Tibial nerve (tissue), 4 donors: Measurements from ENCODE around the gene LRFN2. TPM values are rescaled to one million over a fixed set of nuclear protein-coding genes. Genes with fewer than 3 reads are reported as not detected.

ENCODE experiments used
- DNase-seq, 2 donors: peaks; one replicate each; pipeline ENCODE4 v3.0.0-alpha.2; 2019; ENCODE audit warnings: low spot score in 2 of 2
- H3K27ac ChIP-seq, 4 donors: fragments of 200-600 bp; sonication (generic) in 3 of 4; one replicate each; pipeline ENCODE4 v1.5.1; 2017 to 2019; ENCODE audit warnings: mild to moderate bottlenecking in 1 of 4
- H3K27me3 ChIP-seq, 2 donors: fragments of 200-600 bp; sonication (generic) in 1 of 2; one replicate each; pipeline versions ENCODE4 v1.5.1 to v1.6.0; 2017 to 2019
- H3K36me3 ChIP-seq, 3 donors: fragments of 200-600 bp; sonication (generic); one replicate each; pipeline ENCODE4 v1.5.1; 2018 to 2019
- H3K4me1 ChIP-seq, 4 donors: fragments of 200-600 bp; sonication (generic) in 3 of 4; one replicate each; pipeline ENCODE4 v1.5.1; 2017 to 2019
- H3K4me3 ChIP-seq, 4 donors: fragments of 200-600 bp; sonication (generic) in 3 of 4; one replicate each; pipeline ENCODE4 v1.5.1; 2017 to 2019; ENCODE audit warnings: mild to moderate bottlenecking in 1 of 4, moderate library complexity in 1 of 4
- H3K9me3 ChIP-seq, 4 donors: fragments of 200-600 bp; sonication (generic) in 3 of 4; one replicate each; pipeline ENCODE4 v1.5.1; 2017 to 2019
- EP300 ChIP-seq, 2 donors: sonication (generic); formaldehyde crosslinking; IDR thresholded peaks; one replicate each; pipeline ENCODE4 v1.6.1; 2017; ENCODE audit warnings: antibody characterized with exemption in 2 of 2, mild to moderate bottlenecking in 1 of 2
- POLR2A ChIP-seq, 2 donors: fragments of 450-650 bp; IDR thresholded peaks; one replicate each; pipeline ENCODE4 v1.6.1; 2017; ENCODE audit warnings: antibody characterized with exemption in 2 of 2, mild to moderate bottlenecking in 2 of 2, moderate library complexity in 2 of 2
- WGBS, 2 donors: methylation state at CpG; one replicate each; pipeline ENCODE4 v1.1.5; 2018; 5-methylcytosine and 5-hydroxymethylcytosine counted together
- total RNA-seq, 4 donors: library from RNA; depleted of rRNA; stranded (reverse); fragments of >200 nt; gene quantifications; one replicate each; pipeline ENCODE4 v1.1.0, GENCODE V29; 2016
- TF ChIP-seq, protein P1 (sequence below), 5 experiments: fragments of 200-600 bp in 3 of 5; fragments of 450-650 bp in 2 of 5; sonication (generic) in 3 of 5; IDR thresholded peaks; one replicate each; pipeline ENCODE4 v1.5.1; 2016 to 2019; ENCODE audit warnings: antibody characterized with exemption in 5 of 5, mild to moderate bottlenecking in 3 of 5, moderate library complexity in 2 of 5

The LRFN2 gene
- total RNA-seq, 4 donors from 2014 or later: not detected

DNA sequence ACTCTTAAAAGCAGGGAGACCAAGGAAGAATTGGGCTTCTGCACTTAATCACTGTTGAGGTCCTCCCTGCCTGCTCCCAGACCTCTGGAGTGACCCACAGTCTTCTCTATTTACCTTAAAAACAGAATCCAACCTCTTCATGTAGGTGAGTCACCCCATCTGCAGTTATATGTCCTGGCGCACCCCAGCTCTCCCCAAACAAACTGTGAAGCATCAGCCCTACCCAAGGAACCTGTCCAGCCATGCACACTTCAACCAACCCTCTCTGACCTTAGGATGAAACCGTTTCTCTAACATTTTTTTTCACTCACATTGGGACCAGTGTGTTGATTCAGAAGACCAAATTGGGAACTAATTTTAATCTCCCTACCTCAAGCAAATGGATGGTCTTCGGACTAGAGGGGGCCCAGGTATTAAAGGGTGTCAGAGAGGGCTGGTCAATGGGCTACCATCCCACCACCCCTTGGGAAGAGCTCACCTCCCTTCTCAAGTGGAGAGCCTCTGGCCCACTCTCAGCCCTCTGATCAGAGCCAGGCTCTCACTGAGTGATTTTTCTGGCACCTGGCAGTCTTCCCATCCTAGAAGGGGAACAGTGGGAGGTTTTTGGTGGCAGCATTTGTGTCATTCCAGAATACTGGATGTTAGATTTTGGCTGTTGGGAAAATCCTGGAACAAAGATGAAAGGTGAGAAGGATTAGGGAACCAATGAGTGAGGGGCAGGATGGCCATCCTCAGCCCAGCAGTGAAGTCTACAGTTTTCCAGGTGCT is 203.6 kb downstream of the LRFN2 start:
- Histone ChIP-seq H3K4me1 (no peaks in the 10 kb centered on the region), H3K9me3 (no peaks in the 10 kb centered on the region), H3K27me3 (no peaks in the 10 kb centered on the region), H3K4me3 (no peak overlapping the region), H3K27ac (no peak overlapping the region), H3K36me3 (no peaks in the 10 kb centered on the region)
- TF ChIP-seq EP300 (IDR thresholded peaks at IDR 0.05): no peak
- TF ChIP-seq, protein P1, sequence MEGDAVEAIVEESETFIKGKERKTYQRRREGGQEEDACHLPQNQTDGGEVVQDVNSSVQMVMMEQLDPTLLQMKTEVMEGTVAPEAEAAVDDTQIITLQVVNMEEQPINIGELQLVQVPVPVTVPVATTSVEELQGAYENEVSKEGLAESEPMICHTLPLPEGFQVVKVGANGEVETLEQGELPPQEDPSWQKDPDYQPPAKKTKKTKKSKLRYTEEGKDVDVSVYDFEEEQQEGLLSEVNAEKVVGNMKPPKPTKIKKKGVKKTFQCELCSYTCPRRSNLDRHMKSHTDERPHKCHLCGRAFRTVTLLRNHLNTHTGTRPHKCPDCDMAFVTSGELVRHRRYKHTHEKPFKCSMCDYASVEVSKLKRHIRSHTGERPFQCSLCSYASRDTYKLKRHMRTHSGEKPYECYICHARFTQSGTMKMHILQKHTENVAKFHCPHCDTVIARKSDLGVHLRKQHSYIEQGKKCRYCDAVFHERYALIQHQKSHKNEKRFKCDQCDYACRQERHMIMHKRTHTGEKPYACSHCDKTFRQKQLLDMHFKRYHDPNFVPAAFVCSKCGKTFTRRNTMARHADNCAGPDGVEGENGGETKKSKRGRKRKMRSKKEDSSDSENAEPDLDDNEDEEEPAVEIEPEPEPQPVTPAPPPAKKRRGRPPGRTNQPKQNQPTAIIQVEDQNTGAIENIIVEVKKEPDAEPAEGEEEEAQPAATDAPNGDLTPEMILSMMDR (IDR thresholded peaks at IDR 0.05): no peak
- no peak for TF ChIP-seq POLR2A (IDR thresholded peaks at IDR 0.05)
- WGBS, 2 donors: 83 to 92% methylated on average over 3 of the region's 3 CpGs
- peak in 1 of 2 donors; percentile 1 for DNase-seq

DNA sequence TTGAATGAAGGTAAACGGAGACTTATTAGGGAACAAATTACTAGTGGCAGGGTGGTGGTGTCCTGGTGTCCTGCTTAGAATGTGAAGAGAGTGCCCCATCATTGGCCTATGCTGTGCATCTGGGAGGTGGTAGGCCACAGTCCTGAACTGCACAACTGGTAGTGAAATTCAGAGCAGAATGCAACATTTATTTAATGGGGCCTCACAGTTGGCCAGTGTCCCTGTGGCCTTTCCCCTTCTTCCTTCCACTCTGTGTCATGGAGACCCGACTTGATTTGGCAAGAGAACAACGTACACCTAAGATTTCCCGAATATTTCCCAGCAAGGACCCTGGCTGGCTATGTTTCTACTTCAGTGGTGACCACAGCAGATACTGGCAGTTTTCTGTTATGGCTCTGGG is 206.9 kb downstream of the LRFN2 start:
- H3K9me3 ChIP-seq: no peaks in the 10 kb centered on the region
- TF ChIP-seq, protein P1 (IDR thresholded peaks at IDR 0.05): no peak
- TF ChIP-seq EP300 (IDR thresholded peaks at IDR 0.05) (no peak), POLR2A (IDR thresholded peaks at IDR 0.05) (no peak)
- no peaks in the 10 kb centered on the region for H3K4me1 ChIP-seq
- H3K36me3 ChIP-seq: no peaks in the 10 kb centered on the region
- no peaks in the 10 kb centered on the region for H3K27me3 ChIP-seq
- H3K27ac ChIP-seq: no peak overlapping the region
- 81 to 88% methylated on average over 4 of the region's 4 CpGs for WGBS, 2 donors
- DNase-seq: peak in 1 of 2 donors; percentile 1
- H3K4me3 ChIP-seq: no peak overlapping the region

DNA sequence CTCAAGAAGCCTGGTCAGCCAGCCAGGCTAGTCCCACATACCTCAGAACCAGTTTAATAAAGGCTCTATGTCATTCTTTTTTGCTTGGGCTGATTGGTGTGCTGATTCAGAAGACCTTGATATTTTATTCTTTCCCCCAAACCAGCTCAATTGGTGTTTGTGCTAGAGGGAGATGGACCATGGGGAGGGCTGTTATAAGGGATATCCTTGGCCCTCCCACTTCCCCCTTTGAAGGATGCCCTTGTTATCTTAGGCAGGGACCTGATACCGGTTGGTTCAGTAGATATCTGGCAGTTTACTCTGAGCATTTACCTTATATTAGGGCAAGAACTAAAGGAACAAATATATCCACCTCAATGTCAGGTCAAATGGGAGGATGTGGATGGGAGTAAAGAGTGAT is 207.4 kb downstream of the LRFN2 start:
- no peak overlapping the region for H3K4me3 ChIP-seq
- H3K4me1 ChIP-seq: no peaks in the 10 kb centered on the region
- TF ChIP-seq, protein P1 (IDR thresholded peaks at IDR 0.05): no peak
- TF ChIP-seq POLR2A (IDR thresholded peaks at IDR 0.05) (no peak), EP300 (IDR thresholded peaks at IDR 0.05) (no peak)
- no peaks in the 10 kb centered on the region for H3K36me3 ChIP-seq
- 71 to 76% methylated on average over 1 of the region's 1 CpG for WGBS, 2 donors
- no peaks in the 10 kb centered on the region for H3K9me3 ChIP-seq
- no peak overlapping the region for H3K27ac ChIP-seq
- no peak for DNase-seq
- H3K27me3 ChIP-seq: no peaks in the 10 kb centered on the region

DNA sequence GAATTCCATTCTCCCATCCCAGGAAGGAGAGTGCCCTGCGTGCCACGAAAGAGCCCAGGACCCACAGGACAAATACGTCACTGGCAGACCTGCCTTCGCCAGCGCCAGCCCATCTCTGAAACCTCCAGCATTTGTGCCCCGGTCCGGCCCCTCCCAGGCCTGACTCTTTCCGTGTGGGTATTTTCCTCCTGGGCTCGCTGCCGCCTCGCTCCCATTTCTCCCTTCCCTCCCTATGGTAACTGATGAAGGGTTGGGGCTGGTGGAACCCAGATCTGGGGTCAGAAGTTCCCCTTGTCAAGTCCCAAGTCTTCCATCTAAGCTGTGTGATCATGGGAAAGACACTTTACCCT is 208.5 kb downstream of the LRFN2 start:
- Histone ChIP-seq H3K4me3 (no peak overlapping the region), H3K9me3 (no peaks in the 10 kb centered on the region), H3K36me3 (no peaks in the 10 kb centered on the region), H3K27ac (no peak overlapping the region), H3K4me1 (no peaks in the 10 kb centered on the region), H3K27me3 (no peaks in the 10 kb centered on the region)
- no peak for DNase-seq
- TF ChIP-seq, protein P1 (IDR thresholded peaks at IDR 0.05): no peak
- no peak for TF ChIP-seq EP300 (IDR thresholded peaks at IDR 0.05)
- TF ChIP-seq POLR2A (IDR thresholded peaks at IDR 0.05): no peak
- WGBS, 2 donors: 96 to 99% methylated on average over 11 of the region's 11 CpGs

DNA sequence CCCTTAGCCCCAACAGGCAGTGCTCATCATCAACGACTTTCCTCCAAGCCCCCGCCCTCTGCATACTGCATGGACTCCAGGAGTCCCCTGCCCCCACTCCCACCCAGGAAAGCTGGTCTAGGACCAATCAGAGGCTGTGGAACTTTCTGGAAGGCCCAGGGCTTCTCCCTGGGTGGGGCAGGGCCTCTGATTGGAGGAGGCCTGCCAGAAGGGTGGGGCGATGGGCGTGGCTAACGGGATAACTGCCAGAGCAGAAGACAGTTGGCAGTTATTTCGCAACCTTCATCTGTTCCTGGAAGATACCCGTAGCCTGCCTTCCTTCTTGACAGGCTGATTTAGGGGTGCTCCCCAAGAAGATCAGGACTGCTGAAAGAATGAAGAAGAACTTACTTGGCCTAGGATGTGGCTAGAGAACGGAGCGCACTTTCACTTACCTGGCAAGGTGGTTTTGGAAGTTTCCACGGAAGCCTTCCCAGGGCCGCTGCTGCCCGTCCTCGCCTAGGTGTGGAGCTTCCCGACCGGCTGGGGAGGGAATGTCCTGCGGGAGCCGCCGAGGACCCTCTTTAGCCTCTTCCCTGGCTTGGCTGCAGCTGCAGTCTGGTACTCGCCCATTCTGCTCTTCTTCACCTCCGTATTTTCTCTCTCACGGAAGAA is 209.0 kb downstream of the LRFN2 start:
- Histone ChIP-seq H3K4me1 (no peaks in the 10 kb centered on the region), H3K27me3 (no peaks in the 10 kb centered on the region), H3K4me3 (no peak overlapping the region), H3K9me3 (no peaks in the 10 kb centered on the region), H3K36me3 (no peaks in the 10 kb centered on the region), H3K27ac (no peak overlapping the region)
- TF ChIP-seq POLR2A (IDR thresholded peaks at IDR 0.05) (no peak), EP300 (IDR thresholded peaks at IDR 0.05) (no peak)
- TF ChIP-seq, protein P1 (IDR thresholded peaks at IDR 0.05): no peak
- DNase-seq: peak in 1 of 2 donors; percentile 1
- 92% methylated on average over 21 of the region's 21 CpGs for WGBS, 2 donors
